ENCODE data around the gene CRACDL.

CRACDL gene
- total RNA-seq = 0.24 to 4.5 reads per million in 2 donors

- no peak for DNase-seq
Measured at GRCh38 chr2:98935777-98936352, at the start of gene CRACDL. Gene CRACDL (minus strand): TSS chr2:98936225. CDS start chr2:98846800, 89,425 bp downstream.

- DNase-seq = no peak
Measured at GRCh38 chr2:98975611-98976010, 39.6 kb upstream of the CRACDL start.

- DNase-seq = no peak
Measured at GRCh38 chr2:98972582-98973167, 36.6 kb upstream of the CRACDL start.

GRCh38 chr2:98959810-98960507 lies 23.9 kb upstream of the CRACDL start:
- no peak for DNase-seq

GRCh38 chr2:98952966-98953365 lies 16.9 kb upstream of the CRACDL start:
- DNase-seq = no peak

GRCh38 chr2:98948956-98949739 lies 13.1 kb upstream of the CRACDL start:
- no peak for DNase-seq

- DNase-seq = no peak
Measured at GRCh38 chr2:98947554-98947953, 11.5 kb upstream of the CRACDL start.

- DNase-seq = no peak
Measured at GRCh38 chr2:98946855-98947254, 10.8 kb upstream of the CRACDL start.

- DNase-seq = no peak
Measured at GRCh38 chr2:98944775-98945174, 8.8 kb upstream of the CRACDL start.

- DNase-seq = no peak
Measured at GRCh38 chr2:98940102-98940501, 4.1 kb upstream of the CRACDL start.

GRCh38 chr2:98937906-98938305 lies 1.9 kb upstream of the CRACDL start:
- DNase-seq = no peak

GRCh38 chr2:98936353-98937351 lies 627 bp upstream of the CRACDL start:
- DNase-seq = no peak

GRCh38 chr2:98935111-98935770 lies 784 bp downstream of the CRACDL start:
- DNase-seq = no peak

GRCh38 chr2:98932778-98933343 lies 3.2 kb downstream of the CRACDL start:
- no peak for DNase-seq

GRCh38 chr2:98932164-98932563 lies 3.9 kb downstream of the CRACDL start:
- DNase-seq = no peak

- no peak for DNase-seq
Measured at GRCh38 chr2:98931596-98931995, 4.4 kb downstream of the CRACDL start.

- no peak for DNase-seq
Measured at GRCh38 chr2:98929920-98930319, 6.1 kb downstream of the CRACDL start.

- no peak for DNase-seq
Measured at GRCh38 chr2:98928242-98928641, 7.8 kb downstream of the CRACDL start.

GRCh38 chr2:98927027-98927426 lies 9.0 kb downstream of the CRACDL start:
- DNase-seq = no peak

GRCh38 chr2:98926601-98927000 lies 9.4 kb downstream of the CRACDL start:
- DNase-seq = no peak

GRCh38 chr2:98924910-98925309 lies 11.1 kb downstream of the CRACDL start:
- DNase-seq = no peak

All from T-helper 9 cell (primary cell).